ENCODE data around the gene DHRSX.
"Not testable (repeated sequence)": the region's sequence is repeated elsewhere in the genome, so short reads cannot be mapped to it uniquely, and the experiment has no call there.

The DHRSX gene

DNA sequence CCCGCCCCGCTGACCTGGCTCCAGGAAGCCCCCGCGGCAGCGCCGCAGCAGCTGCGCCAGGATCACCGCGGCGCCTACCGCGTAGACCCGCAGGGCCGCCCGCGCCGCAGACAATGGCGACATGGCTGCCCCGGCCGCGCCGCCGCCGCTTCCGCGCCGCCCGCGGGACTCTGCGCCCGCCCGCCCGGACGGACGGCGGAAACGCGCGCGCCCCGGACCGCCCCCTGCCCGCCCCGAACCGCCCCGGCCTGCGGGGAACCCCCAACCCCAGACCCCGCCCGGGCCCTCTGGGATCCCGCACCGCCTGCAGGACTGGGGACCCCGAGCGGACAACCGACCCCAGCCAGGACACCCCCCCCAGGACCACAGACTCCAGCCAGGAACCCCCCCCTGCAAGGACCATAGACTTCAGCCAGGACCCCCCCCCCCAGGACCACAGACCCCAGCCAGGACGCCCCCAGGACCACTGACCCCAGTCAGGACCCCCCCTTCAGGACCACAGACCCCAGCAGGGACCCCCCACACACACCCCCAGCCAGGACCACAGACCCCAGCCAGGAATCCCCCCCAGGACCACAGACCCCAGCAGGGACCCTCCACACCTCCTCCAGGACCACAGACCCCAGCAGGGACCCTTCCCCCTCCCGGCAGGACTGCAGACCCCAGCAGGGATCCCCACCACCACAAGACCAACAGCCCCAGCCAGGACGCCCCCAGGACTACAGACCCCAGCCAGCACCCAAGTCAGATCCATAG, at the start of gene DHRSX, which contains the start of gene ZBED1:
TSS of gene DHRSX (minus strand) at position 174 of the 756 bp plus-strand sequence. CDS start at position 123, 51 bp downstream.
TSS of gene ZBED1 (minus strand) at position 174 of the 756 bp plus-strand sequence. CDS start 10,257 bp downstream, outside the sequence.
- DNase-seq (ENCODE audit: low read depth in 2 of 2) = peak in 1 of 2 donors; percentile 43

- no peak for DNase-seq (ENCODE audit: low read depth in 2 of 2)
Measured at GRCh38 chrX:2549876-2550275, 49.1 kb upstream of the DHRSX start.

DNA sequence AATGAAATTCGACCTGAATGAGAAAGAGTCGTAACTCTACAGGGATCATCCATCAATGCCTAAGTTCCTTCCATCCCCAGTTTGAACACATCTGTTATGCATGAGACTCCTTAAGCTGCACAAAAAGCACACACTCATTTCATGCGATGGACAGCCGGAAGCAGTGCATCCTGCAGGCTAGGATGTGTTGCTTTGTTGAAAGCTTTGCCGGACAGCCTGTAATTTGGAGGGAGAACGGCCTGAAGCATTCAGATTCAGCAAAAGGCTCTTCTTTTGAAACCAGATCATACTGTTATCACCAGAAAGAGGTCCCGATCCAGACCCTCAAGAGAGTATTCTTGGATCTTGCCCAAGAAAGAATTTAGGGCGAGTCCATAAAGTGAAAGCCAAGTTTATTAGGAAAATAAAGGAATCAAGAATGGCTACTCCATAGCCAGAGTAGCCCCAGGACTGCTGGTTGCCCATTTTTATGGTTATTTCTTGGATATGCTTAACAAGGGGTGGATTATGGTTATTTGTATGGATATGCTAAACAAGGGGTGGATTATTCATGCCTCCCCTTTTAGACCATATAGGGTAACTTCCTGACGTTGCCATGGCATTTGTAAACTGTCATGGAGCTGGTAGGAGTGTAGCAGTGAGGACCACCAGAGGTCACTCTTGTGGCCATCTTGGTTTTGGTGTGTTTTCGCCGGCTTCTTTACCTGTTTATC, 48.1 kb upstream of the DHRSX start:
- no peak for DNase-seq (ENCODE audit: low read depth in 2 of 2)

GRCh38 chrX:2547736-2548135, 47.0 kb upstream of the DHRSX start:
- DNase-seq (ENCODE audit: low read depth in 2 of 2) = no peak

- DNase-seq (ENCODE audit: low read depth in 2 of 2) = no peak
Measured at GRCh38 chrX:2546496-2546895, 45.7 kb upstream of the DHRSX start.

- DNase-seq (ENCODE audit: low read depth in 2 of 2) = no peak
Measured at GRCh38 chrX:2545144-2545543, 44.4 kb upstream of the DHRSX start.

DNA sequence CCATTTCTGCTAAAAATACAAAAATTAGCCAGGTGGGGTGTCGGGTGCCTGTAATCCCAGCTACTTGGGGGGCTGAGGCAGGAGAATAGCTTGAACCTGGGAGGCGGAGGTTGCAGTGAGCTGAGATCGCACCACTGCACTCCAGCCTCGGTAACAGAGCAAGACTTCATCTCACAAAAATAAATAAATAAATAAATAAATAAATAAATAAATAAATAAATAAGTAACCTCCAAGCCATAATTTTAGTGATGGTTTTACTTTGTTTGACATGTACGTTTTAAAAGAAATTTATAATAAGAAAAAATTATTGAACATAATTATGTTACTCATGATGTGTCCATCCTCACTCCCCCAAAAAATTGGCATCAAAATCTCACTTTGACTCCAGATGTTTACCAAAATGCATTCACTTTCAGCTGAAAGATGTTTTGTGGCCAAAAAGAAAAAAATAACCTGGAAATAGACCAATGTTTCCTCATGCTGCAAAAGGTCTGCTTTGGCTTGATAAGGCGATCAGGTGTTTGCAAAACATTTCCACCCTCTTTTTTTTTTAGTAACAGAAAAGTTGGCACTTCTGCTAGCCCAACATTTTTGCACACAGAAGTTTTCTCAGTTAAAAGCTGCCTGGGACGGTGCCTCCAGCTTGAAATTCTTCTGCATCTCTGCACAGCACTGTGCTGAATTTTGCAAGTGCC, 42.2 kb upstream of the DHRSX start:
- DNase-seq (ENCODE audit: low read depth in 2 of 2) = no peak

DNA sequence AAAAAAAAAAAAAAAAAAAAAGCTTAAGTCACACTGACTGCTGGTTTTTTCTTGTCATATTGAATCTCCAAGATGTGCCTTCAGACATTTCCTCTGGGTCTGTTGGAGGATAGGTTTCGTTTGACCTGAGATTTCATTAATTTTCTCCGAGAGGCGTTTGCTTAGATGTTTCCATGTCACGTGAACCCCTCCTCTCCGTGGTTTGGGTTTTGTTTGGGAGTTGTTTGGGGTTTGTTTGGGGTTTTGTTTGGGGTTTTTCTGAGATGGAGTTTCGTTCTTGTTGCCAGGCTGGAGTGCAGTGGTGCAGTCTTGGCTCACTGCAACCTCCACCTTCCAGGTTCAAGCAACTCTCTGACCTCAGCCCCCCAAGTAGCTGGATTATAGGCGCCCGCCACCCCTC, 40.8 kb upstream of the DHRSX start:
- no peak for DNase-seq (ENCODE audit: low read depth in 2 of 2)

GRCh38 chrX:2540426-2540947, 39.7 kb upstream of the DHRSX start:
- no peak for DNase-seq (ENCODE audit: low read depth in 2 of 2)

DNA sequence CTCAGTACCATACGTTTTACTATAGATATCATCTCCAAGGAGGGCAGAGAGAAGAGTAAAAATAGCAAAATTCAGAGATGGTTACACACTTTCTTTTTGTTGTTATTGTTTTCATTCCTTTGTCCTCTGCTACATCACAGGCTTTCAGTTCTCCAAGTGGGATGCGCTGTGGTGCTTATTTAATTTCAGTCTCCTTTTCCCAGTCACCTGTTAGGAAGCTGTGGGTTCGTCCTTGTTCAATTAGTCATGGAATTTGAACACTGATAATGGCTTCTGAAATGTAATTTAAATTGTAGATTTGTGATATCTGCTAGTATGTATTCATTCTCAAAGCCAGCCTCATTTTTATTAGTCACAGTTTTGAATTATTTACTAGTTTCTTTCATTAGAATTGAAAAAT, 38.8 kb upstream of the DHRSX start:
- DNase-seq (ENCODE audit: low read depth in 2 of 2) = no peak

DNA sequence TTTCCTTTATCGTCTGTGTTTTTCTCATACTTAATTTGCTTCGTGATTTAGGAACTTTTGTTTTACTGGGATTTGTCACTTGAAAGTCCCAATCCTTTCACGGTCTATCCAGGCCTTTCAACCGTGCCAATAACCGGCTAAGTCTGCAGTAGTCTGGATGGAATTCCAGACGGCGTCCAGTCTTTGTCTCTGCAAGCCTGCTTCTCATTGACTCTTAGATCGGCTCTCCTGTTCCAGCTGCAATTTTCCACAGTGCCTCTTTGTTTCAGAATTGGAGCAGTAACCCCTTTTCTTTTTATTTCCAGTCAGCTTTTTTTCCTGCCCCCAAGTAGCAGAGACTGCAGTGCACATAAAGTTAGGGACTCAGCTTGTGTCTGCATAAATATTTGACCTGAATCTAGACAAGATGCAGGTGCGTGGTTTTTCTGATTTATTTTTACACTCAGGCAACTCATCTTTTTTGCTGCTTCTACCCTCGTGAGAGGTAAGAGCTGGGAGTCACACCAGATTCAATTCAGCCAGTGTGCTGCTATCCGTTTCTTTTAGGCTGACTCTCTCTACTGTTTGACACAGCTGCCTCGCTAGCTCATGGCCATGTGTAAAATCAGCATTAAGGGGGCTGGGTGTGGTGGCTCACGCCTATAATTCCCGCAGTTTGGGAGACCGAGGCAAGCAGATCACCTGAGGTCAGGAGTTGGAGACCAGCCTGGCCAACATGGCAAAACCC, 37.4 kb upstream of the DHRSX start:
- DNase-seq (ENCODE audit: low read depth in 2 of 2) = no peak

GRCh38 chrX:2536974-2537373, 36.2 kb upstream of the DHRSX start:
- DNase-seq (ENCODE audit: low read depth in 2 of 2) = no peak

GRCh38 chrX:2536141-2536540, 35.4 kb upstream of the DHRSX start:
- no peak for DNase-seq (ENCODE audit: low read depth in 2 of 2)

- not testable (repeated sequence) for DNase-seq (ENCODE audit: low read depth in 2 of 2)
Measured at GRCh38 chrX:2534261-2535021, 33.7 kb upstream of the DHRSX start.

GRCh38 chrX:2533424-2533823, 32.6 kb upstream of the DHRSX start:
- DNase-seq (ENCODE audit: low read depth in 2 of 2) = no peak

DNA sequence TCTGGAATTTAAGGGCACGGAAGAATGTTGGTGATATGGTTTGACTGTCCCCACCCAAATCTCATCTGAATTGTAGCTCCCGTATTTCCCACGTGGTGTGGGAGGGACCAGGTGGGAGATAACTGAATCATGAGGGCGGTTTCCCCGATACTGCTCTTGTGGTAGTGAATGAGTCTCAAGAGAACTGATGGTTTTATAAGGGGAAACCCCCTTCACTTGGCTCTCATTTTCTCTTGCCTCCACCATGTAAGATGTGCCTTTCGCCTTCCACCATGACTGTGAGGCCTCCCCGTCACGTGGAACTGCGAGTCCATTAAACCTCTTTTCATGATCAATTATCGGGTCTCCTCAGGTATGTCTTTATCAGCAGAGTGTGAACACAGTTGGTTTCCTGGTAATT, 25.6 kb upstream of the DHRSX start:
- no peak for DNase-seq (ENCODE audit: low read depth in 2 of 2)

DNA sequence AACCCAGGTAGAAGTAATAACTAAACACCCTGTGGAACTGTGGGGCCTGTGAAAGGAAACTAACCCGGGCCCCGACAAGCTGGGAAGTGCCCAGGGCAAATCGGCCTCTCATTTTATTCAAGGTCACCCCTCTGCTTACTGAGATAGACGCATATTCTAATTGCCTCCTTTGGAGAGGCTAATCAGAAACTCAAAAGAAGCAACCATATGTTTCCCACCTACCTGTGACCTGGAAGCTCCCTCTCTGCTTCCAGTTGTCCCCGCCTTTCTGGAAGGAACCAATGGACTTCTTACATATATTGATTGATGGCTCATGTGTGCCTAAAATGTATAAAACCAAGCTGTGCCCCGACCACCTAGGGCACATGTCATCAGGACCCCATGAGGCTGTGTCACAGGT, 23.1 kb upstream of the DHRSX start:
- no peak for DNase-seq (ENCODE audit: low read depth in 2 of 2)

- no peak for DNase-seq (ENCODE audit: low read depth in 2 of 2)
Measured at GRCh38 chrX:2521927-2522386, 21.2 kb upstream of the DHRSX start.

DNA sequence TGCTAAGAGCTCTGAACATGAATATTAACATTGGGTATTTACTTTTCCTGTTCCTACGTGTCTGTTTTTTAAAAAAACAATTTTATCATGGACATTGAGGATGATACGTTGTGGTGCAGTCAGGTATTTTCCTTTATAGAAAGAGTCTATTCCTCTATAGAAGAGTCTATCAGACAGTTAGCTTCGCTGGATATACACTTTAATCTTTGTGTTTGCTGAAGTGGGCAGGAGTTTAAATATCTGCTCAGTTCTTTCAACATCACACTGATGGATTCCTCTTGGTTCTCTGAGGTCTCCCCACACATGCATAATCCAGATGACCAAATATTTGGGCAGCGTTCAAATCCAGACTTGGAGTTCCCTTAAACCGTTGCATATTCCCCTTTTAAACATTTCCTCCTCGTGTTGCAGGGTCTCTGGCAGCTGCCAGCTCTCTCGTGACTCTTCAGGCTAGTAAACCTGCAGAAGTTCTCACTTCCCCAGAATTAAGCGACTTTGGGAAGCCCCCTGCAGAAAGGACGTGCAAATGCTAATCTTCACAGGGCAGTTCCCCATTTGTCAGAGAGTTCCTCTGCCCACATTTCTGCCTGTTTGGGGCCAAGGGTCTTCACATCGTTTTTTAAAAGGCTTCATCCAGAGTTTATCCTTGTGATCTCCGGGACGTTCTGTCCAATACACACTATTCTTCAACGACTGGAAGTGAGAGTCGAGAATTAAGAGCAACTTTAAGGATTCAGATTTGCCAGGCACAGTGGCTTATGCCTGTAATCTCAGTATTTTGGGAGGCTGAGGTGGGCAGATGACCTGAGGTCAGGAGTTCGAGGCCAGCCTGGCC, 20.5 kb upstream of the DHRSX start:
- DNase-seq (ENCODE audit: low read depth in 2 of 2) = no peak

- DNase-seq (ENCODE audit: low read depth in 2 of 2) = no peak
Measured at GRCh38 chrX:2520539-2520938, 19.8 kb upstream of the DHRSX start.

All from stimulated activated CD8-positive, alpha-beta memory T cell treated with anti-CD3 and anti-CD28 coated beads, Interleukin-7, amount 100 ng/mL, for 4 hours (primary cell).